Caco-2 (cell line): ENCODE measurements around the gene PACS1. TPM values are rescaled to one million over a fixed set of nuclear protein-coding genes. Genes with fewer than 3 reads are reported as not detected.

Experiments used
- BruUV-seq: library from RNA; stranded (reverse); fragments of 400-500 nt; replicated peaks from 2 replicates; lab custom pipeline; 2021; lab: Mats Ljungman, UMichigan
- CTCF ChIA-PET: fragments of 300-600 bp; sonication (Branson Sonifier 250); formaldehyde crosslinking; loops from one replicate; lab custom pipeline; 2022; ENCODE audit warnings: antibody characterized with exemption; lab: Charles Lee
- POLR2A ChIA-PET: fragments of 300-600 bp; sonication (Branson Sonifier 250); formaldehyde crosslinking; loops from one replicate; lab custom pipeline; 2022; ENCODE audit warnings: antibody characterized with exemption; lab: Charles Lee
- DNase-seq, 2 experiments: peaks; one replicate each; pipeline versions ENCODE4 v3.0.0 to v3.0.0-alpha.2; 2020 to 2022
- H3K27me3 ChIP-seq: replicated peaks from 2 replicates; pipeline ENCODE4 v1.6.0; 2011; ENCODE audit warnings: low read length; ENCODE audit not compliant: control insufficient read depth, insufficient read depth
- H3K36me3 ChIP-seq: 2 replicates; pipeline ENCODE4 v1.5.1; 2011; ENCODE audit warnings: low read length; ENCODE audit not compliant: control insufficient read depth, insufficient read depth
- H3K4me1 ChIP-seq: fragments of 250-450 bp; sonication (Bioruptor Pico); 2 replicates; pipeline ENCODE4 v1.5.1; 2020; ENCODE audit warnings: mild to moderate bottlenecking
- H3K4me3 ChIP-seq: 2 replicates; pipeline ENCODE4 v1.5.1; 2011; ENCODE audit warnings: low read depth, mild to moderate bottlenecking, control low read depth, low read length
- H3K9me3 ChIP-seq: fragments of 250-450 bp; sonication (Bioruptor Pico); 2 replicates; pipeline ENCODE4 v1.5.1; 2020; ENCODE audit warnings: mild to moderate bottlenecking, moderate library complexity
- H3K27ac Mint-ChIP-seq: one replicate; pipeline ENCODE4 v1.8.0; 2022; ENCODE audit warnings: mixed read lengths; ENCODE audit not compliant: unreplicated experiment
- H3K27me3 Mint-ChIP-seq: one replicate; pipeline ENCODE4 v1.8.0; 2022; ENCODE audit warnings: mixed read lengths; ENCODE audit not compliant: insufficient read depth, unreplicated experiment
- H3K36me3 Mint-ChIP-seq: one replicate; pipeline ENCODE4 v1.8.0; 2022; ENCODE audit warnings: mild to moderate bottlenecking, mixed read lengths; ENCODE audit not compliant: insufficient read depth, unreplicated experiment
- H3K4me1 Mint-ChIP-seq: one replicate; pipeline ENCODE4 v1.8.0; 2022; ENCODE audit warnings: low read depth, mixed read lengths; ENCODE audit not compliant: unreplicated experiment
- H3K4me3 Mint-ChIP-seq: one replicate; pipeline ENCODE4 v1.8.0; 2022; ENCODE audit warnings: mild to moderate bottlenecking, moderate library complexity, mixed read lengths; ENCODE audit not compliant: unreplicated experiment
- H3K9me3 Mint-ChIP-seq: one replicate; pipeline ENCODE4 v1.8.0; 2022; ENCODE audit warnings: mixed read lengths; ENCODE audit not compliant: unreplicated experiment
- CTCF ChIP-seq, 2 experiments: fragments of 200-600 bp in 1 of 2; IDR thresholded peaks; 1 replicate in 1 of 2; 2 replicates in 1 of 2; pipeline versions ENCODE4 v1.5.1 to v1.8.0; 2011 to 2022; ENCODE audit warnings: antibody characterized with exemption in 1 of 2, control low read depth in 1 of 2, inconsistent platforms in 1 of 2, low read depth in 1 of 2, low read length in 1 of 2, mild to moderate bottlenecking in 1 of 2, moderate library complexity in 1 of 2; ENCODE audit not compliant: insufficient read depth in 1 of 2, severe bottlenecking in 1 of 2, unreplicated experiment in 1 of 2
- intact Hi-C: fragments of 100-400 bp; cut with micrococcal nuclease; formaldehyde crosslinking; loops from one replicate; pipeline ENCODE4 v1.10.0; 2022; ENCODE audit not compliant: unreplicated experiment
- total RNA-seq: library from RNA; stranded (reverse); gene quantifications from 2 replicates; pipeline ENCODE4 v1.2.3, GENCODE V29; 2022

PACS1 gene
- total RNA-seq, 1 experiment from 2014 or later, result 82.2 TPM

- 0 out of 2 replicates have a peak, but pooled peaks cover 3% of the 10 kb centered on the region for H3K36me3 ChIP-seq
- intact Hi-C loops, result loop anchor here (1.0 kb wide), 1 partner anchor 48 kb away; no protein-coding TSS in a partner anchor
- peak overlapping the region; percentile 83 for H3K4me3 ChIP-seq
- no peaks in the 10 kb centered on the region for H3K27me3 ChIP-seq
- ChIA-PET CTCF (interaction anchor here (1.3 kb wide), 1 partner anchor 48 kb away, joined by 5 read pairs; no protein-coding TSS in a partner anchor), POLR2A (interaction anchor here (0.7 kb wide), 1 partner anchor 50 kb away, joined by 10 read pairs; no protein-coding TSS in a partner anchor)
- Mint-ChIP-seq H3K9me3 (no peaks in the 10 kb centered on the region), H3K4me1 (peaks cover 17% of the 10 kb centered on the region), H3K27me3 (no peaks in the 10 kb centered on the region), H3K27ac (peak overlapping the region; percentile 91), H3K4me3 (peak overlapping the region; percentile 96), H3K36me3 (peaks cover 69% of the 10 kb centered on the region)
- H3K4me1 ChIP-seq, result peaks cover 15% of the 10 kb centered on the region; the same call in 1 of the 2 replicates
- no peak for DNase-seq
- H3K9me3 ChIP-seq, result no peaks in the 10 kb centered on the region
- no peak for TF ChIP-seq CTCF (IDR thresholded peaks at IDR 0.05; ENCODE audit: insufficient read depth in 1 of 2, low read depth in 1 of 2, low read length in 1 of 2, severe bottlenecking in 1 of 2, unreplicated experiment in 1 of 2)
- BruUV-seq, result no TSS peak
Observed at GRCh38 chr11:66071381-66071801, 1.3 kb downstream of the PACS1 start.

- peaks cover 68% of the 10 kb centered on the region for H3K36me3 Mint-ChIP-seq
- H3K27ac Mint-ChIP-seq, result peak overlapping the region; percentile 91
Observed at GRCh38 chr11:66072081-66072480, 2.0 kb downstream of the PACS1 start.

DNA sequence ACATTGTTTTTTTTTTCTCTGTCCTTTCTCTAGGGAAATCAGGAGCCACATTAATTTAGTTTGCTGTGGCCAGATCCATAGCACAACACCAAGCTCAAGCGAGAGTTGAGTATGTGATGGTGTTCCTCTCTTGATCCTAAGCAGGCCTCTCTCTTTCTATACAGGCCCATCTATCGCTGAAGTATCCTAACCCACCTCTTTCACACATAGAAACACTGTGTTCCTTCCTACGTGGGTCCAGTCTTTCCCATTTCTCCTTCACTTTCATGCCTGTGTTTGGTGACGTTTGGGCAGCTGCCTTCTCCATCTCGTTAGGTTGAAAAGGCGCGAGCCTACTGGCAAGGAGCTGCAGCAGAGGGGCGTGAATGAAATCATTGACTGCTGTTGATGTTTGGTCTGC is 2.4 kb downstream of the PACS1 start:
- H3K36me3 Mint-ChIP-seq, result peaks cover 68% of the 10 kb centered on the region
- Histone ChIP-seq H3K36me3 (0 out of 2 replicates have a peak, but pooled peaks cover 3% of the 10 kb centered on the region), H3K4me3 (no peak overlapping the region), H3K4me1 (peaks cover 24% of the 10 kb centered on the region), H3K27me3 (no peaks in the 10 kb centered on the region), H3K9me3 (no peaks in the 10 kb centered on the region)
- no peak for TF ChIP-seq CTCF (IDR thresholded peaks at IDR 0.05; ENCODE audit: insufficient read depth in 1 of 2, low read depth in 1 of 2, low read length in 1 of 2, severe bottlenecking in 1 of 2, unreplicated experiment in 1 of 2)
- POLR2A ChIA-PET, result no interaction called here
- CTCF ChIA-PET, result no interaction called here
- no peaks in the 10 kb centered on the region for H3K27me3 Mint-ChIP-seq
- no peaks in the 10 kb centered on the region for H3K9me3 Mint-ChIP-seq
- peak overlapping the region; percentile 96 for H3K4me3 Mint-ChIP-seq
- H3K4me1 Mint-ChIP-seq, result peaks cover 17% of the 10 kb centered on the region
- H3K27ac Mint-ChIP-seq, result peak overlapping the region; percentile 91
- intact Hi-C loops, result no loop called here
- BruUV-seq, result no TSS peak
- no peak for DNase-seq

More at GRCh38 chr11:66072081-66072480, 2.0 kb downstream of the PACS1 start:
- 0 out of 2 replicates have a peak, but pooled peaks cover 3% of the 10 kb centered on the region for H3K36me3 ChIP-seq
- H3K4me1 Mint-ChIP-seq, result peaks cover 17% of the 10 kb centered on the region
- ChIA-PET POLR2A (no interaction called here), CTCF (no interaction called here)
- peak overlapping the region; percentile 96 for H3K4me3 Mint-ChIP-seq
- no peak for DNase-seq
- intact Hi-C loops, result no loop called here
- no peak for TF ChIP-seq CTCF (IDR thresholded peaks at IDR 0.05; ENCODE audit: insufficient read depth in 1 of 2, low read depth in 1 of 2, low read length in 1 of 2, severe bottlenecking in 1 of 2, unreplicated experiment in 1 of 2)
- H3K4me3 ChIP-seq, result no peak overlapping the region
- no peaks in the 10 kb centered on the region for H3K27me3 Mint-ChIP-seq
- no peaks in the 10 kb centered on the region for H3K27me3 ChIP-seq
- H3K9me3 Mint-ChIP-seq, result no peaks in the 10 kb centered on the region
- BruUV-seq, result no TSS peak
- peaks cover 21% of the 10 kb centered on the region for H3K4me1 ChIP-seq
- H3K9me3 ChIP-seq, result no peaks in the 10 kb centered on the region
